ENCODE results near the gene KIF21B. TPM values are rescaled to one million over a fixed set of nuclear protein-coding genes. Genes with fewer than 3 reads are reported as not detected.

KIF21B gene
- total and polyA plus RNA-seq, 2 of the 4 experiments (the other 2 are of a cell fraction): 0.36 to 0.55 TPM

DNA sequence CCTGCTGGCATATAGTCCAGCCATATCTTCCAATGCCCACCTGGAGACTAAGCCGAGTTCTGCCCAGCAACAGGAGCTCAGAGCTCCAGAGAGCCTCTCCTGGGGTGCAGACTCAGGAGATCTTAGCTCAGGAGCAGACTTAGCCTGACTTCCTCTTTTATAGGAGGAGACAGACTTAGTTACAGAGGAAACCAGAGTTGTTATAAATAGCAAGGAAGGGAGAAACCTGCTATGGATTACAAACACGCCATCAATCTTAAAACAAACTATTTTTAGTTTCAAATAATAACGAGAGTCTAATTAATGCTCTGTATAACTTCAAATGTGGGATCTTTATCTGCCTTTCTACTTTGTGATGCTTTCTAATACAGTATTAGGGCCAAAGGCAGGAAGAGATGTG, 3.3 kb upstream of the KIF21B start:
- Histone ChIP-seq H2BK120ac (ENCODE audit: low read depth, low read length) (no peak overlapping the region), H4K8ac (ENCODE audit: low read depth in 2 of 2, low read length in 2 of 2) (no peak overlapping the region), H3K36me3 (ENCODE audit: control insufficient read depth, insufficient read depth, low read length) (no peaks in the 10 kb centered on the region), H3K56ac (ENCODE audit: extremely low read depth, insufficient read depth, low read length) (no peak overlapping the region), H2AFZ (replicated peaks; ENCODE audit: low read length, poor library complexity) (peak overlapping the region; percentile 35), H3K4me2 (ENCODE audit: low read depth, low read length) (no peak overlapping the region), H3K27me3 (ENCODE audit: control insufficient read depth, insufficient read depth, low read length) (peaks cover 24% of the 10 kb centered on the region), H3K9ac (ENCODE audit: low read depth, low read length) (no peak overlapping the region), H3K4ac (ENCODE audit: low read depth, low read length) (no peak overlapping the region), H2AK5ac (ENCODE audit: low read depth, low read length) (no peak overlapping the region), H2BK5ac (ENCODE audit: low read depth, low read length, poor library complexity, severe bottlenecking) (no peak overlapping the region), H3K9me3 (ENCODE audit: control insufficient read depth, insufficient read depth, low read length) (no peaks in the 10 kb centered on the region), H3K18ac (ENCODE audit: low read depth, low read length) (no peak overlapping the region), H3K4me3 (ENCODE audit: insufficient read depth, low read depth, low read length) (no peak overlapping the region), H2AK9ac (replicated peaks; ENCODE audit: low read depth, low read length, poor library complexity) (no peak overlapping the region), H3K27ac (ENCODE audit: insufficient read depth, low read length) (no peak overlapping the region), H3K9me1 (ENCODE audit: insufficient read depth, low read length) (peaks cover 3% of the 10 kb centered on the region; the same call in 1 of the 2 replicates), H4K20me1 (ENCODE audit: insufficient read depth, low read length) (no peaks in the 10 kb centered on the region), H3K4me1 (ENCODE audit: control insufficient read depth, insufficient read depth, low read length) (peaks cover 5% of the 10 kb centered on the region), H2BK20ac (ENCODE audit: low read depth, low read length) (no peak overlapping the region), H4K5ac (ENCODE audit: low read depth, low read length) (no peak overlapping the region), H3K79me1 (ENCODE audit: low read depth in 1 of 2, low read length in 2 of 2) (no peaks in the 10 kb centered on the region), H2BK15ac (ENCODE audit: low read depth, low read length) (no peak overlapping the region), H3K14ac (replicated peaks; ENCODE audit: low read depth, low read length) (no peak overlapping the region), H4K91ac (ENCODE audit: insufficient read depth, low read depth, low read length) (no peak overlapping the region), H3K23ac (ENCODE audit: low read depth, low read length) (no peak overlapping the region)
- BruUV-seq (replicated peaks): no TSS peak
- intact Hi-C loops (cut with micrococcal nuclease) (loop anchor here (10.0 kb wide), 1 partner anchor 142 kb away; no protein-coding TSS in a partner anchor), dilution Hi-C loops (cut with HindIII; ENCODE audit: low sequenced_read_pairs, unreplicated experiment) (no loop called here), in situ Hi-C loops (cut with MboI; ENCODE audit: low sequenced_read_pairs) (no loop called here)
- ChIA-PET CTCF (interaction anchor here (1.4 kb wide), 1 partner anchor 16 kb away, joined by 6 read pairs; no protein-coding TSS in a partner anchor), POLR2A (ENCODE audit: unreplicated experiment) (no interaction called here)
- WGBS, 2 experiments (ENCODE audit: extremely low coverage in 2 of 2, insufficient read length in 1 of 2): no CpG with 5 or more reads among the region's 3 CpGs
- DNase-seq (no peak), ATAC-seq (ENCODE audit: low read depth) (no peak)
- no peak for TF ChIP-seq NFE2L2 (IDR thresholded peaks at IDR 0.05; ENCODE audit: low read depth, low read length)

Data from IMR-90 (cell line).